GM12892 (cell line): ENCODE data around the gene NMRK2.

Experiments used
- POLR2A ChIP-seq: IDR thresholded peaks from 2 replicates; pipeline ENCODE4 v1.6.1; 2011; ENCODE audit warnings: low read depth, low read length, control low read depth
- POLR2AphosphoS5 ChIP-seq: IDR thresholded peaks from 2 replicates; pipeline ENCODE4 v1.6.1; 2011; ENCODE audit warnings: low read depth, low read length, control low read depth
- TAF1 ChIP-seq: IDR thresholded peaks from 2 replicates; pipeline ENCODE4 v1.6.1; 2011; ENCODE audit warnings: low read depth, mild to moderate bottlenecking, control low read depth, low read length, borderline replicate concordance

DNA sequence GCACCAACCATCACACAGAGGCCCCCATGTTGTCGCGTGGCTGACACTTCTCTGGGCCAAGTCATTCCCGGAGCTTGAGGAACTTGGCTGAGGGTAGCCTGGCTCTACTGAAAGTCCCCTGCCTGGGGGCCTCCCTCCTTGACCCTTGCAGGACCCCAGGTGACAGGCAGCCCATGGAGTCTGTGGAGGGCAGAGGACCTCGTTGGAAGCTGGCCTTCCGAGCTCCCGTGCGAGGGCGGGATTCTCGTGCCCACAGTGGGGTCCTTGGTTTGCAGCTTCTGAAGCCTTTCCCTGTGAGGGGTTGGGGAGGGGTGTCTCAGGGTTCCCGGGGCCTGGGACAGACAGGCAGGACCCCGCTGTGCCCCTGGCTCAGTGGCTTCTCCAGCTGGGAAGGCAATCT is 16.4 kb downstream of the NMRK2 start:
- no peak for TF ChIP-seq POLR2AphosphoS5
- TF ChIP-seq POLR2A, result no peak
- TF ChIP-seq TAF1, result no peak
